HEK293 (cell line): ENCODE data around the gene CACNA1F.
A peak's percentile ranks its signal among the peaks of the same experiment; 100 is the strongest.

Experiments
- CTCF ChIA-PET: fragments of 350-600 bp; formaldehyde crosslinking; extraction: SDS; loops from one replicate; lab custom pipeline; 2021; ENCODE audit warnings: antibody characterized with exemption; lab: Yijun Ruan, JAX
- POLR2A ChIA-PET: fragments of 300-600 bp; formaldehyde crosslinking; extraction: SDS; loops from one replicate; lab custom pipeline; 2020; ENCODE audit warnings: antibody characterized with exemption, inconsistent platforms; lab: Yijun Ruan, JAX
- H3K27ac ChIP-seq: fragments of 200-500 bp; sonication (Bioruptor generic); 2 replicates; pipeline ENCODE4 v1.5.1; 2014; ENCODE audit warnings: low read depth, low read length, control low read depth, inconsistent platforms; ENCODE audit errors: extremely low read depth
- H3K36me3 ChIP-seq, 2 experiments: fragments of 200-500 bp in 1 of 2; sonication (Bioruptor generic) in 1 of 2; 1 replicate in 1 of 2; 2 replicates in 1 of 2; pipeline ENCODE4 v1.5.1; 2014 to 2017; ENCODE audit warnings: inconsistent platforms in 2 of 2, low read length in 2 of 2; ENCODE audit not compliant: control insufficient read depth in 2 of 2, insufficient read depth in 1 of 2
- H3K4me1 ChIP-seq: fragments of 200-500 bp; sonication (Bioruptor generic); 2 replicates; pipeline ENCODE4 v1.5.1; 2014; ENCODE audit warnings: mild to moderate bottlenecking, low read length, inconsistent platforms; ENCODE audit not compliant: control insufficient read depth, insufficient read depth
- H3K4me3 ChIP-seq: 2 replicates; pipeline ENCODE4 v1.5.1; 2011; ENCODE audit warnings: low read depth, mild to moderate bottlenecking, control low read depth, low read length, moderate library complexity
- H3K9me3 ChIP-seq: fragments of 200-500 bp; sonication (Bioruptor generic); 2 replicates; pipeline ENCODE4 v1.5.1; 2014; ENCODE audit warnings: low read depth, low read length, inconsistent platforms; ENCODE audit not compliant: control insufficient read depth, insufficient read depth
- EGR2 ChIP-seq: fragments of 450-650 bp; formaldehyde crosslinking; IDR thresholded peaks from 2 replicates; pipeline ENCODE4 v1.5.1; 2016; ENCODE audit warnings: low read depth, missing biosample characterization, missing genetic modification characterization
- KLF1 ChIP-seq: fragments of 450-650 bp; formaldehyde crosslinking; IDR thresholded peaks from 2 replicates; pipeline ENCODE4 v1.5.1; 2016; ENCODE audit warnings: missing biosample characterization, missing genetic modification characterization
- KLF8 ChIP-seq: fragments of 450-650 bp; formaldehyde crosslinking; IDR thresholded peaks from 2 replicates; pipeline ENCODE4 v1.5.1; 2016; ENCODE audit warnings: missing biosample characterization, missing genetic modification characterization
- WT1 ChIP-seq: fragments of 450-650 bp; formaldehyde crosslinking; IDR thresholded peaks from 2 replicates; pipeline ENCODE4 v1.5.1; 2016; ENCODE audit warnings: missing biosample characterization, missing genetic modification characterization
- ZBTB1 ChIP-seq: fragments of 450-650 bp; formaldehyde crosslinking; IDR thresholded peaks from 2 replicates; pipeline ENCODE4 v1.5.1; 2016; ENCODE audit warnings: missing biosample characterization, missing genetic modification characterization
- ZBTB20 ChIP-seq: fragments of 450-650 bp; formaldehyde crosslinking; IDR thresholded peaks from 2 replicates; pipeline ENCODE4 v1.5.1; 2016; ENCODE audit warnings: missing biosample characterization, missing genetic modification characterization
- ZNF19 ChIP-seq: fragments of 450-650 bp; formaldehyde crosslinking; IDR thresholded peaks from 2 replicates; pipeline ENCODE4; 2016; ENCODE audit warnings: missing biosample characterization, missing genetic modification characterization, low read depth
- ZNF335 ChIP-seq: fragments of 450-650 bp; formaldehyde crosslinking; conservative IDR thresholded peaks from 2 replicates; pipeline ENCODE4 v1.5.1; 2016; ENCODE audit warnings: missing biosample characterization, missing genetic modification characterization
- ZNF391 ChIP-seq: fragments of 450-650 bp; formaldehyde crosslinking; IDR thresholded peaks from 2 replicates; pipeline ENCODE4 v1.5.1; 2016; ENCODE audit warnings: low read depth, missing biosample characterization, missing genetic modification characterization, borderline replicate concordance
- ZNF544 ChIP-seq: fragments of 450-650 bp; formaldehyde crosslinking; IDR thresholded peaks from 2 replicates; pipeline ENCODE4 v1.5.0; 2017; ENCODE audit warnings: missing biosample characterization, missing genetic modification characterization
- ZNF555 ChIP-seq: fragments of 450-650 bp; formaldehyde crosslinking; conservative IDR thresholded peaks from 2 replicates; pipeline ENCODE4 v1.5.1; 2017; ENCODE audit warnings: missing biosample characterization, mild to moderate bottlenecking, missing genetic modification characterization, inconsistent platforms
- ZNF600 ChIP-seq: fragments of 450-650 bp; formaldehyde crosslinking; IDR thresholded peaks from 2 replicates; pipeline ENCODE4 v1.5.1; 2016; ENCODE audit warnings: missing biosample characterization, missing genetic modification characterization
- ZNF654 ChIP-seq: fragments of 450-650 bp; formaldehyde crosslinking; IDR thresholded peaks from 2 replicates; pipeline ENCODE4 v1.5.1; 2016; ENCODE audit warnings: low read depth, missing biosample characterization, missing genetic modification characterization
- ZNF664 ChIP-seq: fragments of 450-650 bp; formaldehyde crosslinking; IDR thresholded peaks from 2 replicates; pipeline ENCODE4 v1.5.1; 2016; ENCODE audit warnings: missing biosample characterization, missing genetic modification characterization
- ZNF670 ChIP-seq: fragments of 450-650 bp; formaldehyde crosslinking; IDR thresholded peaks from 2 replicates; pipeline ENCODE4 v1.5.1; 2016; ENCODE audit warnings: missing biosample characterization, missing genetic modification characterization, low read depth
- TF ChIP-seq, protein P1 (sequence below): fragments of 450-650 bp; formaldehyde crosslinking; IDR thresholded peaks from 2 replicates; pipeline ENCODE4 v1.5.1; 2016; ENCODE audit warnings: missing biosample characterization, missing genetic modification characterization
- TF ChIP-seq, protein P2 (sequence below): fragments of 450-650 bp; formaldehyde crosslinking; IDR thresholded peaks from 2 replicates; pipeline ENCODE4 v1.5.1; 2016; ENCODE audit warnings: missing biosample characterization, missing genetic modification characterization

CACNA1F gene

DNA sequence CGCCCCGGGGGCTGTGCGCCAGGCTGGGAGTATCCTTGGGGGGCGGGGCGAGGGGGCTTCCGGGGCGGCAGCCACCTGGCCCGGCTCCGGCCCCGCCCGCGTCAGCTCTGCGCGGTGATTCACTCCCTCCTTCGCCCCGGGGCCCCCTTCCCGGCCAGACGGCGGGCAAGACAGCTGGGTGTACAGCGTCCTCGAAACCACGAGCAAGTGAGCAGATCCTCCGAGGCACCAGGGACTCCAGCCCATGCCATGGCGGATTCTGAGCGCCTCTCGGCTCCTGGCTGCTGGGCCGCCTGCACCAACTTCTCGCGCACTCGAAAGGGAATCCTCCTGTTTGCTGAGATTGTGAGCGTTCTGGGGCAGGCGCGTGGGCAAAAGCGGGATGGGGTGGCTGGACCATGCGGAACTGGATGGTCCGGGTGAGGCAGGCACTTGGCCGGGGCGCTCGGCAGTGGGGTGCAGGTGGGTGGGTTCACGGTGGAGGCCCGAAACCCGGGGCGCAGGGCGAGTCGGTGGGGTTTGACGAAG lies 61.3 kb downstream of the CACNA1F start, which contains the start of gene PLP2 (continued):
- TF ChIP-seq ZNF600 (tag by site-specific recombination) (peak; percentile 33; the same call in 1 of the 2 replicates), ZBTB1 (tag by site-specific recombination) (no peak), ZNF555 (no peak), ZNF670 (tag by site-specific recombination) (no peak), ZNF19 (no peak), EGR2 (tag by site-specific recombination) (0 out of 2 replicates have a peak, but pooled peaks have one; percentile 36), KLF8 (tag by site-specific recombination) (peak; percentile 13), WT1 (tag by site-specific recombination) (peak; percentile 13; the same call in 1 of the 2 replicates)
- TF ChIP-seq, protein P1, sequence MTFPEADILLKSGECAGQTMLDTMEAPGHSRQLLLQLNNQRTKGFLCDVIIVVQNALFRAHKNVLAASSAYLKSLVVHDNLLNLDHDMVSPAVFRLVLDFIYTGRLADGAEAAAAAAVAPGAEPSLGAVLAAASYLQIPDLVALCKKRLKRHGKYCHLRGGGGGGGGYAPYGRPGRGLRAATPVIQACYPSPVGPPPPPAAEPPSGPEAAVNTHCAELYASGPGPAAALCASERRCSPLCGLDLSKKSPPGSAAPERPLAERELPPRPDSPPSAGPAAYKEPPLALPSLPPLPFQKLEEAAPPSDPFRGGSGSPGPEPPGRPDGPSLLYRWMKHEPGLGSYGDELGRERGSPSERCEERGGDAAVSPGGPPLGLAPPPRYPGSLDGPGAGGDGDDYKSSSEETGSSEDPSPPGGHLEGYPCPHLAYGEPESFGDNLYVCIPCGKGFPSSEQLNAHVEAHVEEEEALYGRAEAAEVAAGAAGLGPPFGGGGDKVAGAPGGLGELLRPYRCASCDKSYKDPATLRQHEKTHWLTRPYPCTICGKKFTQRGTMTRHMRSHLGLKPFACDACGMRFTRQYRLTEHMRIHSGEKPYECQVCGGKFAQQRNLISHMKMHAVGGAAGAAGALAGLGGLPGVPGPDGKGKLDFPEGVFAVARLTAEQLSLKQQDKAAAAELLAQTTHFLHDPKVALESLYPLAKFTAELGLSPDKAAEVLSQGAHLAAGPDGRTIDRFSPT (tag by site-specific recombination): peak; percentile 77; the same call in 1 of the 2 replicates

DNA sequence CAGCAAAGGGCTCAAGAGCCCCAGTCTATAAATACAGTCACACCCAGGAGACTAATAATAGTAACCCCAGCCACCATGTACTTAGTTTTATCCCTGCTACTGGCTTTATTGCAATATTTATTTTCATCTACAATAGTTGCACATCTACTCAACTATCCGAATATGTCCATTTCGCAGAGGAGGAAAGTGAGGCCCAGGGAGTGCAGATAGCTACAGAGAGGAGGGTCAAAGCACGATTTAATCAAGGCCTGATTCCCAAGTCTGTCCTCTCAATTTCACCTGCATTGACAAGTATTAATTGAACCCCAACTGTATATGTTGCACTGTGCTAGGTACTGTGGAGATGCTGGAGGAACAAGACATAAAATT lies 65.4 kb downstream of the CACNA1F start:
- CTCF ChIA-PET: interaction anchor here (0.9 to 2.7 kb wide), 3 partner anchors 9 to 25 kb away, joined by 3 to 16 read pairs (median 14); no protein-coding TSS in a partner anchor
- H3K4me1 ChIP-seq: peaks cover 7% of the 10 kb centered on the region
- POLR2A ChIA-PET: interaction anchor here (0.6 to 2.2 kb wide), 5 partner anchors 12 to 101 kb away, joined by 3 to 16 read pairs (median 3); no protein-coding TSS in a partner anchor
- H3K36me3 ChIP-seq: no peaks in the 10 kb centered on the region
- peak; percentile 74 for TF ChIP-seq ZNF664 (tag by site-specific recombination)
- TF ChIP-seq ZNF391 (tag by site-specific recombination): no peak
- no peaks in the 10 kb centered on the region for H3K9me3 ChIP-seq
- no peak overlapping the region for H3K4me3 ChIP-seq
- H3K27ac ChIP-seq: no peak overlapping the region; the same call in 1 of the 2 replicates

DNA sequence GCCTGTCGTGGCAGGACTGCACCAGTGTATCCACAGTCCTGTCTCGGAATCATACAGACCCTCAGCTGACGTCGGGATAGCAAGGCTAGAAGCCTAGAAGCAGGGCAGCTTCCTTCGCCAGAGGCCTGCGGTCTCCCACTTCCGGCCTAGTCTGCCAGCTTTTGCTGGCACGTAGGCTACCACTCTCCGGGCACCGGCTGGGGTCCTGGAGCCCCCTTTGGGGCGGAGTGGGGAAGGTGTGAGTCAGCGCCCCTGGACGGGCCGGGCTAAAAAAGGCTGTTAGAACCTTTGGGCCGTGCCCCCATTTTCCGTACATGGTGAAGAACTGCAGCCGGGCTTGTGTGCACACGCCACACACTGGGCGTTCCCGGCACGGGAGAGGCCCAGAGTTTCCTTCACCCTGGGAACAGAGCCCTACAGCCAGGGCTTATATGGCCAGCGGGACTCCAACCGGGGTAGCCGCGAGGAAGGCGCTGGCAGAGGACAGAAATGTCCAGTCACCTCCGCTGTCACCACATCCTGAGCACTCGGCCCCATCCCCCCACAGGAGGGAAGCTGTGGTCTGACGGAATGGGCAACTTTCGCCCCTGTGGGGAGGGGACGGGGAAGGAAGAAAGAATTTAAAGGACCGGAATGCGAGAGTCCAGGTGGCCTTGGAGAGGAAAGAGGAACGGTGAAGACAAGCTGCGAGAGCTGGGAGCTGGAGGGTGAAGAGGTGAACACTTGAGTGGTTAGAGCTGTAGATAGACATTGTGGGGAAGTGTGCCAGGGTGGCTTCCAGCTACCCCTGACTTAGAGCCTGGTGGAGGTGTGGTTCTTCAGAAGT lies 66.0 kb downstream of the CACNA1F start:
- peak overlapping the region; percentile 77 for H3K27ac ChIP-seq
- peak overlapping the region; percentile 6; the same call in 1 of the 2 replicates for H3K4me3 ChIP-seq
- peaks cover 7% of the 10 kb centered on the region for H3K4me1 ChIP-seq
- ChIA-PET POLR2A (interaction anchor here (0.6 to 2.2 kb wide), 12 partner anchors 11 to 491 kb away, joined by 3 to 16 read pairs (median 4); partner anchors contain the start of genes PPP1R3F and TFE3), CTCF (interaction anchor here (0.6 to 2.7 kb wide), 7 partner anchors 11 to 78 kb away, joined by 3 to 16 read pairs (median 4); no protein-coding TSS in a partner anchor)
- no peaks in the 10 kb centered on the region for H3K36me3 ChIP-seq
- H3K9me3 ChIP-seq: no peaks in the 10 kb centered on the region
- TF ChIP-seq KLF1 (peak; percentile 47), ZNF664 (tag by site-specific recombination) (no peak), ZNF335 (tag by site-specific recombination) (peak; percentile 22), ZNF544 (tag by site-specific recombination) (no peak), ZNF654 (tag by site-specific recombination) (no peak), ZBTB20 (tag by site-specific recombination) (peak; percentile 69; the same call in 1 of the 2 replicates)
- TF ChIP-seq, protein P2, sequence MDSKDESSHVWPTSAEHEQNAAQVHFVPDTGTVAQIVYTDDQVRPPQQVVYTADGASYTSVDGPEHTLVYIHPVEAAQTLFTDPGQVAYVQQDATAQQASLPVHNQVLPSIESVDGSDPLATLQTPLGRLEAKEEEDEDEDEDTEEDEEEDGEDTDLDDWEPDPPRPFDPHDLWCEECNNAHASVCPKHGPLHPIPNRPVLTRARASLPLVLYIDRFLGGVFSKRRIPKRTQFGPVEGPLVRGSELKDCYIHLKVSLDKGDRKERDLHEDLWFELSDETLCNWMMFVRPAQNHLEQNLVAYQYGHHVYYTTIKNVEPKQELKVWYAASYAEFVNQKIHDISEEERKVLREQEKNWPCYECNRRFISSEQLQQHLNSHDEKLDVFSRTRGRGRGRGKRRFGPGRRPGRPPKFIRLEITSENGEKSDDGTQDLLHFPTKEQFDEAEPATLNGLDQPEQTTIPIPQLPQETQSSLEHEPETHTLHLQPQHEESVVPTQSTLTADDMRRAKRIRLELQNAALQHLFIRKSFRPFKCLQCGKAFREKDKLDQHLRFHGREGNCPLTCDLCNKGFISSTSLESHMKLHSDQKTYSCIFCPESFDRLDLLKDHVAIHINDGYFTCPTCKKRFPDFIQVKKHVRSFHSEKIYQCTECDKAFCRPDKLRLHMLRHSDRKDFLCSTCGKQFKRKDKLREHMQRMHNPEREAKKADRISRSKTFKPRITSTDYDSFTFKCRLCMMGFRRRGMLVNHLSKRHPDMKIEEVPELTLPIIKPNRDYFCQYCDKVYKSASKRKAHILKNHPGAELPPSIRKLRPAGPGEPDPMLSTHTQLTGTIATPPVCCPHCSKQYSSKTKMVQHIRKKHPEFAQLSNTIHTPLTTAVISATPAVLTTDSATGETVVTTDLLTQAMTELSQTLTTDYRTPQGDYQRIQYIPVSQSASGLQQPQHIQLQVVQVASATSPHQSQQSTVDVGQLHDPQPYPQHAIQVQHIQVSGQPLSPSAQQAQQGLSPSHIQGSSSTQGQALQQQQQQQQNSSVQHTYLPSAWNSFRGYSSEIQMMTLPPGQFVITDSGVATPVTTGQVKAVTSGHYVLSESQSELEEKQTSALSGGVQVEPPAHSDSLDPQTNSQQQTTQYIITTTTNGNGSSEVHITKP: peak; percentile 92
- TF ChIP-seq, protein P1 (tag by site-specific recombination): peak; percentile 37; the same call in 1 of the 2 replicates
